GM12872 (cell line): ENCODE measurements around the gene TNN.

Experiments
- TF ChIP-seq, protein P1 (sequence below): IDR thresholded peaks from 3 replicates; pipeline ENCODE4 v1.5.1; 2011; ENCODE audit warnings: low read depth, mild to moderate bottlenecking, low read length, moderate library complexity; ENCODE audit not compliant: insufficient read depth

The TNN gene

GRCh38 chr1:175138579-175138978, 70.9 kb downstream of the TNN start:
- TF ChIP-seq, protein P1, sequence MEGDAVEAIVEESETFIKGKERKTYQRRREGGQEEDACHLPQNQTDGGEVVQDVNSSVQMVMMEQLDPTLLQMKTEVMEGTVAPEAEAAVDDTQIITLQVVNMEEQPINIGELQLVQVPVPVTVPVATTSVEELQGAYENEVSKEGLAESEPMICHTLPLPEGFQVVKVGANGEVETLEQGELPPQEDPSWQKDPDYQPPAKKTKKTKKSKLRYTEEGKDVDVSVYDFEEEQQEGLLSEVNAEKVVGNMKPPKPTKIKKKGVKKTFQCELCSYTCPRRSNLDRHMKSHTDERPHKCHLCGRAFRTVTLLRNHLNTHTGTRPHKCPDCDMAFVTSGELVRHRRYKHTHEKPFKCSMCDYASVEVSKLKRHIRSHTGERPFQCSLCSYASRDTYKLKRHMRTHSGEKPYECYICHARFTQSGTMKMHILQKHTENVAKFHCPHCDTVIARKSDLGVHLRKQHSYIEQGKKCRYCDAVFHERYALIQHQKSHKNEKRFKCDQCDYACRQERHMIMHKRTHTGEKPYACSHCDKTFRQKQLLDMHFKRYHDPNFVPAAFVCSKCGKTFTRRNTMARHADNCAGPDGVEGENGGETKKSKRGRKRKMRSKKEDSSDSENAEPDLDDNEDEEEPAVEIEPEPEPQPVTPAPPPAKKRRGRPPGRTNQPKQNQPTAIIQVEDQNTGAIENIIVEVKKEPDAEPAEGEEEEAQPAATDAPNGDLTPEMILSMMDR: no peak

DNA sequence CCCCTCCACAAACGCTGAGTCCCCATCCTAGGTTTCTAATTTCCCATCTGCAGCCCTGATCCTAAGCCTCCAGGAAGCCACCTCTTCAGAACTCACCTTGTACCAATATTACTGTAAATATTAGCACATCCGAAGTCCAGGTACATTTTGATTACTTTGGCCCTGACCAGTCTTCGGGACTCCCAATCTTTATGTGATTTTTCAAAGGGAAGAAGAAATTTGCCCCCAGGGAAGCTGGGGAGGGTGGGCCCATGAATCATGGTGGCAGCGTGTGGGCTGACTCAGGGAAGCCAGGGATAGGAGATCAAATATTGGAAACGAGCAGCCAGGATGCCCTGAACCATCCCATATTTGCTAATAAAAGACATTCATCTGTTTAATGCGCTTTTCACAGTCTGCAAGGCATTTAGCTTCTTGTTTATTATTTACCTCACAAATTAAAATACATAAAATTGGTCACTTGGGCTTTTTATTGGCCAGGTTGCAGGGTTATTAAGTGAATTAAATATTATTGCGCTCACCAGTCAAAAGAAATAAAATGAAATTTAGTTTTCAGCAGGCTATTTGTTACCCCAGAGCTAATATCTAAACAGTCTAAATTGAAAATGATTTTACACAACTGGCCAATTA, 78.4 kb downstream of the TNN start:
- TF ChIP-seq, protein P1: no peak

- TF ChIP-seq, protein P1: peak; percentile 94
Observed at GRCh38 chr1:175146529-175147213, 79.0 kb downstream of the TNN start.

DNA sequence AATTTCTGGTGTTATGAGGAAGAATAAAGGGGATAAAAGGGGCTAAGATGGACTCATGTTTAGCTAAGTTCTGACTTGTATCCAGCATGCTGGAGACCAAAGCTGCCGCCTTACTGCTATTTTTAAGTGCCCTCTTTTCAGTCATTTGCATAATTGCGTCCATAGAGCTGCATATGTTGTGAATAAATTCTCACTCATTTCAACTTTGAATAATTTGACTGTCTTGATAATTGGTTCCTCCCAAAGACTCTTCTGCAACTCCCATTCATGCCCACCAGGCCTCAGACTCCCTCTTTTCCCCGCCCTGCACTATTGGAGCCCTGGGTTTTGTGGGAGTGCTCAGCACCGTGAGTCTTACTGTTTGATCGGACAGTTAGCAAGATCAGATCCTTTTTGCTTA, 79.9 kb downstream of the TNN start:
- TF ChIP-seq, protein P1: no peak

DNA sequence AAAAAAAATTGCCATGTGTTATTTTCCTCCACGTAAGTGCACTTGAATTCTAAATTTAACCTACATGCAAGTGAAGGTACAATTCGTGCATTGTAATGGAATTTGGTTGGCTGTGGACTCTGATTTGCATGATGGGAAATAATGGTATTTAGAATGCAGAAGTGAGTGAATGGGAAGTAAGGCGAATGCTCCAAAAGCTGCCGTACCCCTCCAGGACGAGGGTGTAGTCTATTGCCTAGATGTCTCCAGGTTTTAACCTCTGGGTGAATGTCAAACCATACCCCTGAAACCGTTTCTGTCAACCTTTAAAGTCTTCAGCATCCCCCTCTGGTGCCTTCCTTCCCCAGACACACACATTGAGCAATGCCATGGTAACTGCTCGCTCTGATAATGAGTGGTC, 80.4 kb downstream of the TNN start:
- TF ChIP-seq, protein P1: no peak

DNA sequence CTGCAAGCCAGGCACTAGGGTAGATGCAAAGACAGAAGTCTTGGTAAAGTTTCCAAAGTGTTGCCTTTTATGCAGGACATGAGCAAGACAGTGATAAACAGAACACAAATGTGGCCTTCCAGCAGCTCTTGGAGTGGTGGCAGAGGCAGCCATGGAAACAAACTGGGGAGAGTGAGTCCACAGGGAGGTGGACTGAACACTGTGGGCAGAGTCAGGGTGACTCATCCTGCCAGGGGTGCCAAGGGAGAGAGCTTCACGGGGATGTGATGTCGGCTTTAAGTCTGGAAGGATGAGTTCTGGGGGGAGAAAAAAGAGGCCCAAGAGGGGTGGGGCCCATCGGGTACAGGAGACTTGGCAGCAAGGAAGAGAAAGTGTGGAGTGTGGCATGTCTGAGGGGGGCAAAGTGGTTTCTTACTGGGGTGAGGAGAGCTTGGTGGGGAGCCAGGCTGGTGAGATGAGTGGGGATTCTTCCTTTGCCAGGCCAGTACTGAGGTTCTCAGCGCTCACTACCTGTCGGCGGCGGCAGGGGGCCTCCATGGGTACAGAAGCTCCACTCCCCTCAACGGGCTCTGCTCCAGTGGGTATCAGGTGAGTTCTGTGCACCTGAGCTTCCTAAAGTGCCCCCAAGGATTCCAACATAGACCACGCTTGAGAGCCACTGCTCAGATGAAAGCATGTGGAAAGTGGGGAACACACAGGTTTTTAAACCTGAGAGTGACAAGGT, 83.1 kb downstream of the TNN start:
- TF ChIP-seq, protein P1: no peak

DNA sequence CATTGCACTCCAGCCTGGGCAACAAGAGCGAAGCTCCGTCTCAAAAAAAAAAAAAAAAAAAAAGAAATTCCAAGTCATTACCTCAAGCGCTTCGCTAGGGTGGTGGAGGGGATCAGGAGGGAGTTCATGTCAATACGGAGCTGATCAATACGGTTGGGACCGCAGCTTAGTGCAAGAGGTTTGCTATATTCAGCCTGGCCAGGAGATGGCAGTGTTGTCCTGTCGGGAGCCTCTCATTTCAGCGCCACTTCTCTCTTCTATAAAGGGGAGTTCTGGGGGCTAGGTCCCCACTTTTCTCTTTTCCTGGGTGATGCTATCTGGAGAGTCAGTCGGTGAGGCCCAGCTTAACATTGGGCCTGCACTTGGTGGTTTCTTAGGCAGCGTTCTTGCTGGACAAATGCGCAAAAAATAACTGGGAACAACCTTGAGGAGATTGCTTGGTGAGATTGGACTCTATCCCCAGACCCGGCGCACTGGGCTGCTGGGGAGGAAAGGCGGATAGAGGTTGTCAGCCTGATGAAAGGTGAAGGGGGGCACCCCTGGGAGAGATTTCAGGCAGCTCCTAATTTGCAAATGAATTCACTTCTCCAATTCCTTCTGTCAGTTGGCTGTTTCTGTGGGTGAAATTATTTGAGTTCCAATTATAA, 84.5 kb downstream of the TNN start:
- TF ChIP-seq, protein P1: peak; percentile 94
